Measurements from ENCODE around the gene LGSN.

DNA sequence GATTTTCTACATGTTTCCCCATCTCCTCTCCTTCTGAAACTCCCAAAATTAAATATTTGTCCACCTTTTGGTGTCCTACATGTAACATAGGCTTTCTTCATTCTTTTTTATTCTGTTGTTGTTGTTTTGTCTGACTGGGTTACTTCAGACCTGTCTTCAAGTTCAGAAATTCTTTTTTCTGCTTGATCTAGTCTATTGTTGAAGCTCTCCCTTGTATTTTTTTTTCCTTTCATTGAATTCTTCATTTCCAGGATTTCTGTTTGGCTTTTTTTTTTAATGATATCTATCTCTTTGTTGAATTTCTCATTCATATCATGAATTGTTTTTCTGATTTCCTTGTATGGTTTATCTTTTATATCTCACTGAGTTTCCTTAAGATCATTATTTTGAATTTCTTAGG is 20.6 kb upstream of the LGSN start:
- TF ChIP-seq CTCF (IDR thresholded peaks at IDR 0.05) (no peak), POLR2A (IDR thresholded peaks at IDR 0.05) (no peak)
